Measurements from ENCODE around the gene POU2F1. TPM values are rescaled to one million over a fixed set of nuclear protein-coding genes. Genes with fewer than 3 reads are reported as not detected.

The POU2F1 gene
- total RNA-seq, result 17.2 and 17.5 TPM in 2 replicates

- Mint-ChIP-seq H3K36me3 (ENCODE audit: low read depth) (peaks cover 4% of the 10 kb centered on the region), H3K4me3 (peak within 1 kb of the TSS; percentile 98), H3K9me3 (no peaks in the 10 kb centered on the region), H3K27ac (peak within 1 kb of the TSS; percentile 99), H3K4me1 (peaks cover 37% of the 10 kb centered on the region), H3K27me3 (peaks cover 2% of the 10 kb centered on the region)
- DNase-seq, result peak; percentile 99
- intact Hi-C loops (cut with micrococcal nuclease), result loop anchor here (1.0 to 10.0 kb wide), 11 partner anchors 98 to 1590 kb away; partner anchors contain the start of genes CREG1, DCAF6, MGST3 and TADA1
These were observed at the start of gene POU2F1 for GRCh38 chr1:167220537-167221125. POU2F1 (plus strand) TSS chr1:167220886; CDS start chr1:167220898, 12 bp downstream.

GRCh38 chr1:167171286-167171929, 49.3 kb upstream of the POU2F1 start:
- no peaks in the 10 kb centered on the region for H3K4me1 Mint-ChIP-seq
- H3K27ac Mint-ChIP-seq, result no peak overlapping the region
- H3K36me3 Mint-ChIP-seq (ENCODE audit: low read depth), result no peaks in the 10 kb centered on the region
- H3K9me3 Mint-ChIP-seq, result no peaks in the 10 kb centered on the region
- H3K4me3 Mint-ChIP-seq, result no peak overlapping the region
- intact Hi-C loops (cut with micrococcal nuclease), result no loop called here
- peaks cover 30% of the 10 kb centered on the region for H3K27me3 Mint-ChIP-seq
- DNase-seq, result no peak

DNA sequence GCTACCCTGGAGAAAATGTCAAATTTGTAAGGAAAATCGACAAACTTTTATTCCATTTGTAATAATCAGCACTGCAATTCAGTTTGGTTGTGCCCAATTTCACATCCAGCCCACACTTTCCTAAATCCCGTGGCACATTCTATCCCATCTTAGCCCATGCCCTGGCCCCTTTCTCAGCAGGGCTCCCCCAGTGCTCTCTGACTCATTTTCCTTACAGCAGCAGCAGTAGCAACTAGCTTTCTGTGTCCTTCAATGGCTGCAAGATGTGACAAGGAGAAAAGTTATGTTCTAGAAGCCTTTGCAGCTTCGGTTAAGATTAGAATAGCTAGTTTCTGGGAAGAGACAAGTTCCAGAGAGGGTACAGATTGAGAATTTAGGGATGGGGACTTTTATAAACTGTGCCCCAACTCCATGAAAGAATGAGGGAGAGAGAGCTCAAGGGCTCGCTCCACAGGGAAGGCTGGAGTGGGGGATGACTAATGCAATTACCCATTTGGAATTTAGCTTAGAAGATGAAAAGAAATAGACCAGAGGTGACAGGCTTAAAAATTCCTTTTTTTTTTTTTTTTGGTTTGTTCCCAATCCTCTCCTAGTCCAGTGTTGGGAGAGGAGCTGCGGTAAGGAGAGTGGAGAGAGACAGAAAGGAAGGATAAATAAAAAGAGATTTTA, 47.0 kb upstream of the POU2F1 start:
- no peaks in the 10 kb centered on the region for H3K36me3 Mint-ChIP-seq (ENCODE audit: low read depth)

DNA sequence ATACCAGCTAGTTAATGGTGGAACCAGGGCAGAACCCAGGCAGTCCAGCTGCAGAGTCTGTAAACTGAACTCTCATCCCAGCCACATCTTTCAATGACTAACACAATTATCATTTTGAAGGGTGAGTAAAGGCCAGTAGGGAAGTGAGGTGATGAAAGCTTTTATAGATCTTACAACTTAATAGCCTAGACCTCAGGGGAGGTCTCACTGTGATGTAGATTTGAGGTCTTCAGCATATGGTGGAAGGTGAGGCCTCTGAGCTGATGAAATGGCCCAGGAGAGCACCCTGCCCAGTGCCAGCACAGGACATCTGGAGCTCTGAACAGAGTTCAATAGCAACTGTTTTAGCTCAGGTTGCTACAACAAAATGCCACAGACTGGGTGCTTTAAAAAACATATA, 44.8 kb upstream of the POU2F1 start:
- no peak for DNase-seq
- no peak overlapping the region for H3K4me3 Mint-ChIP-seq
- peaks cover 12% of the 10 kb centered on the region for H3K27me3 Mint-ChIP-seq
- H3K27ac Mint-ChIP-seq, result no peak overlapping the region
- no peaks in the 10 kb centered on the region for H3K4me1 Mint-ChIP-seq
- no peaks in the 10 kb centered on the region for H3K36me3 Mint-ChIP-seq (ENCODE audit: low read depth)
- intact Hi-C loops (cut with micrococcal nuclease), result no loop called here
- H3K9me3 Mint-ChIP-seq, result no peaks in the 10 kb centered on the region

More for the DNA sequence above, 47.0 kb upstream of the POU2F1 start:
- Mint-ChIP-seq H3K4me3 (no peak overlapping the region), H3K4me1 (no peaks in the 10 kb centered on the region), H3K27ac (no peak overlapping the region), H3K27me3 (peaks cover 18% of the 10 kb centered on the region), H3K9me3 (no peaks in the 10 kb centered on the region)
- no peak for DNase-seq
- intact Hi-C loops (cut with micrococcal nuclease), result no loop called here

- Mint-ChIP-seq H3K9me3 (no peaks in the 10 kb centered on the region), H3K4me1 (no peaks in the 10 kb centered on the region), H3K27ac (no peak overlapping the region), H3K4me3 (no peak overlapping the region), H3K27me3 (peaks cover 10% of the 10 kb centered on the region), H3K36me3 (ENCODE audit: low read depth) (no peaks in the 10 kb centered on the region)
- intact Hi-C loops (cut with micrococcal nuclease), result no loop called here
- no peak for DNase-seq
These were observed 41.9 kb upstream of the POU2F1 start for GRCh38 chr1:167178831-167179230.

DNA sequence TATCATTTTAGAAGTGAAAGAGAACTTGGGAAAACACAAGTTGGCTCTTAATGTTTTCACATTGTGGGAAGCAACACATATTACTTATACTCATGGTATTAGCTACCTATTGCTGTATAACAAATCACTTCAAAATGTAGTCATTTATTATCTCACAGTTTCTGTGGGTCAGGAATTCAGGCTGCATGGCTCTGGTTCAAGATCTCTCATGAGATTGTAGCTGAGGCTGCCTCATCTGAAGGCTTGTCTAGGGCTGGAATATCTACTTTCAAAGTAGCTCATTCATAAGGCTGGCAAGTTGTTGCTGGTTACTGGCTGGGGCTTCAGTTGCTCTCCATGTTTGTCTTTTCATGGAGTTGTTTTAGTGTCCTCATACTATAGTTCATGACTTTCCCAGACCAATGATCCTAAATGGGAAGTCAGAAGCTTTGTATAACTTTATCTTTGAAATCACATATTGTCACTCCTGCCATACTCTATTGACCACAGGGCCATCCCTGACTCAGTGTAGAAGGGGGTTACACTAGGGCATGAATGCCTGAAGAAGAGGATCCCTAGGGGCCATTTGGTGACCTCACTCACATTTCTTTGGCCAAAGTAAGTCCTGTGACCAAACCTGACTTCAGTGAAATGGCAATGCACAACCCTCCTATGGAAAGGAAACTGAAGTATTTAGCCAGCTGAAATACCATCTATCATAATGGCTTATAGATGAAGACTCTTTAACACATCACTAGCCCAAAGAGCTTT, 37.9 kb upstream of the POU2F1 start:
- H3K9me3 Mint-ChIP-seq, result no peaks in the 10 kb centered on the region
- intact Hi-C loops (cut with micrococcal nuclease), result no loop called here
- no peaks in the 10 kb centered on the region for H3K36me3 Mint-ChIP-seq (ENCODE audit: low read depth)
- no peaks in the 10 kb centered on the region for H3K4me1 Mint-ChIP-seq
- no peak for DNase-seq
- peaks cover 10% of the 10 kb centered on the region for H3K27me3 Mint-ChIP-seq
- H3K4me3 Mint-ChIP-seq, result no peak overlapping the region
- H3K27ac Mint-ChIP-seq, result no peak overlapping the region

GRCh38 chr1:167184081-167184480, 36.6 kb upstream of the POU2F1 start:
- intact Hi-C loops (cut with micrococcal nuclease), result no loop called here
- no peak for DNase-seq
- no peaks in the 10 kb centered on the region for H3K4me1 Mint-ChIP-seq
- H3K9me3 Mint-ChIP-seq, result no peaks in the 10 kb centered on the region
- H3K27ac Mint-ChIP-seq, result no peak overlapping the region
- no peaks in the 10 kb centered on the region for H3K36me3 Mint-ChIP-seq (ENCODE audit: low read depth)
- peaks cover 12% of the 10 kb centered on the region for H3K27me3 Mint-ChIP-seq
- H3K4me3 Mint-ChIP-seq, result no peak overlapping the region

DNA sequence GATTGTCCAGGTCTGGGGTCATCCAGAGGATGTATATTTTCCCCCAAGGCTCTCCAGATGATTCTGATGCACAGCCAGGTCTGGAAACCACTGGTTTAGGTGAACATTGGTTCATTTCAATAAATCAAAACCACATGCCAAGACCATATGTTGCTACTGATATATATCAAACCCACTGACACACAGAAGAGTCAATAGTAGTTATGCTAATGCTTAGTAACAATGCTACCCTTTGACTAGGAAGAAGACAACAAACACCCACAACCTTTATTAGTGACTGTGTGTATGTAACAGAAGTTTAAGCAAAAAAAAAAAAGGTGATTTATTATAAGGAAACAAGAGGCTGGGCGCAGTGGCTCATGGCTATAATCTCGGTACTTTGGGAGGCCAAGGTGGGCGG, 35.6 kb upstream of the POU2F1 start:
- peaks cover 12% of the 10 kb centered on the region for H3K27me3 Mint-ChIP-seq
- no peaks in the 10 kb centered on the region for H3K4me1 Mint-ChIP-seq
- intact Hi-C loops (cut with micrococcal nuclease), result no loop called here
- H3K27ac Mint-ChIP-seq, result no peak overlapping the region
- no peak overlapping the region for H3K4me3 Mint-ChIP-seq
- H3K9me3 Mint-ChIP-seq, result no peaks in the 10 kb centered on the region
- no peak for DNase-seq
- no peaks in the 10 kb centered on the region for H3K36me3 Mint-ChIP-seq (ENCODE audit: low read depth)

- no peaks in the 10 kb centered on the region for H3K36me3 Mint-ChIP-seq (ENCODE audit: low read depth)
- peaks cover 10% of the 10 kb centered on the region for H3K27me3 Mint-ChIP-seq
- DNase-seq, result no peak
- H3K4me1 Mint-ChIP-seq, result no peaks in the 10 kb centered on the region
- no peak overlapping the region for H3K4me3 Mint-ChIP-seq
- H3K9me3 Mint-ChIP-seq, result no peaks in the 10 kb centered on the region
- no peak overlapping the region for H3K27ac Mint-ChIP-seq
- intact Hi-C loops (cut with micrococcal nuclease), result no loop called here
These were observed 34.6 kb upstream of the POU2F1 start for GRCh38 chr1:167185974-167186657.

DNA sequence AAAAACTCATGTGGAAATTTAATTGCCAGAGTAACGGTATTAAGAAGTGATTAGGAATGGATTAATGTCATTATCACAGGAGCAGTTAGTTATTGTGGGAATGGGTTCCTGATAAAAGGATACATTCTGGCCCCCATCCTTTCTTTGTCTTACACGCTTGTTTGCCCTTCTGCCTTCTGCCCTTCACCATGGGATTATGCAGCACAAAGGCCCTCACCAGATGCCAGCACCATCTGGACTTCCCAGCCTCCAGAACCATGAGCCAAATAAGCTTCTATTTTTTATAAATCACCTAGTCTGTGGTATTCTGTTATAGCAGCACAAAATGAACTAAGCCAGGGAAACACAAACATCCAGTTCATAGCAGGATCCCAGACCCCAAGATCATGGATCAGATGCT, 33.9 kb upstream of the POU2F1 start:
- Mint-ChIP-seq H3K9me3 (no peaks in the 10 kb centered on the region), H3K36me3 (ENCODE audit: low read depth) (no peaks in the 10 kb centered on the region), H3K27ac (no peak overlapping the region), H3K27me3 (peaks cover 10% of the 10 kb centered on the region), H3K4me3 (no peak overlapping the region), H3K4me1 (no peaks in the 10 kb centered on the region)
- intact Hi-C loops (cut with micrococcal nuclease), result no loop called here
- no peak for DNase-seq

DNA sequence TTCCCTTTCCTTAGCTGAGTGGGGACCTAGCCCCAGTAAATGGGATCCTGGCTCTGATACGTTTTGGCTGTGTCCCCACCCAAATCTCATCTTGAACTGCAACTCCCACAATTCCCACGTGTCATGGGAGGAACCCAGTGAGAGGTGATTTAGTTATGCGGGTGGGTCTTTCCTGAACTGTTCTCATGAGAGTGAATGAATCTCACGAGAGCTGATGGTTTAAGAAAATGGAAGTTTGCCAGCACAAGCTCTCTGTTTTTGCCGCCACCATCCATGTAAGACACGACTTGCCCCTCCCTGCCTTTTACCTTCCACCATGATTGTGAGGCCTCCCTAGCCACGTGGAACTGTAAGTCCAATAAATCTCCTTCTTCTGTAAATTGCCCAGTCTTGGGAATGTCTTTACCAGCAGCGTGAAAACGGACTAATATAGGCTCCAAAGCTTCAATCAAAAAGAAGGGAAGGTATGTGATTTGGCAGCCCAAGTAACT, 29.9 kb upstream of the POU2F1 start:
- Mint-ChIP-seq H3K27me3 (peaks cover 9% of the 10 kb centered on the region), H3K4me1 (no peaks in the 10 kb centered on the region), H3K27ac (no peak overlapping the region), H3K4me3 (no peak overlapping the region), H3K9me3 (no peaks in the 10 kb centered on the region), H3K36me3 (ENCODE audit: low read depth) (no peaks in the 10 kb centered on the region)
- DNase-seq, result no peak
- intact Hi-C loops (cut with micrococcal nuclease), result no loop called here

GRCh38 chr1:167191958-167192357, 28.7 kb upstream of the POU2F1 start:
- DNase-seq, result no peak
- intact Hi-C loops (cut with micrococcal nuclease), result no loop called here

GRCh38 chr1:167194182-167194581, 26.5 kb upstream of the POU2F1 start:
- Mint-ChIP-seq H3K27me3 (peaks cover 2% of the 10 kb centered on the region), H3K4me3 (no peak overlapping the region), H3K36me3 (ENCODE audit: low read depth) (no peaks in the 10 kb centered on the region), H3K27ac (no peak overlapping the region), H3K4me1 (peaks cover 2% of the 10 kb centered on the region), H3K9me3 (no peaks in the 10 kb centered on the region)
- intact Hi-C loops (cut with micrococcal nuclease), result no loop called here
- DNase-seq, result no peak

More at GRCh38 chr1:167191958-167192357, 28.7 kb upstream of the POU2F1 start:
- Mint-ChIP-seq H3K36me3 (ENCODE audit: low read depth) (no peaks in the 10 kb centered on the region), H3K9me3 (no peaks in the 10 kb centered on the region), H3K4me3 (no peak overlapping the region), H3K4me1 (peaks cover 2% of the 10 kb centered on the region), H3K27ac (no peak overlapping the region), H3K27me3 (peaks cover 7% of the 10 kb centered on the region)

Data from activated CD4-positive, alpha-beta T cell treated with anti-CD3 and anti-CD28 coated beads, Interleukin-2, amount 10 ng/mL, durations not matched to agents 24 days and 14 days (primary cell).